ENCODE measurements around the gene ENTHD1.

ENTHD1 gene

DNA sequence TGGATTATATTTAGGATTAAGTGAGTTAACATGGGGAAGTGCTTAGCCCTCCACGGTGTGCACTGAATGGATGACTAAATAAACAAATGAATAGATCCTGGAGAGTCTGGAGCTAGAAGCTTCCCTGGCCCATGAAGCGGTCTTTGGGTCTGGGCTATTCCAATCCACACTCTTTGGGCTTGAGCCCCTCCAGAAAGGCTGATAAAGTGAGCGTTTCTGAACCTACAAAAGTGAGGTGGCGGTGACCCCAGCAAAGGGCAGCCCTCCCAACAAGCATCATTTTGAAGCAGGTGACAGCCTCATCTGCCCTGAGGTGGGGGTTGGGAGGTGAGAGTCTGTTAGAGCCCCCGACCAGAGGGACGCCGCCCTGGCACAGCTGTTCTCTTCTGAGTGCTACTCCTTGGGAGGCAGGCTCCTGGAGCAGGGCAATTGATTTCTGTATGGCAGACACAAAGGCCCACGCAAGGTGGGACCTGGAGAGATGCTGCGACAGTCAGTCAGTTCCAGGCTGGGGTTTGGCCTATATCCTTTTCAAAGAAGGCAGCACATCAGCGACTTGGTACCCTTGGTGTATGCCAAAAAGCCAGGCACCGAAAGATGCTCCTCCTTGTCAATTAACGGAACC, 165.2 kb downstream of the ENTHD1 start:
- no peak for DNase-seq

DNA sequence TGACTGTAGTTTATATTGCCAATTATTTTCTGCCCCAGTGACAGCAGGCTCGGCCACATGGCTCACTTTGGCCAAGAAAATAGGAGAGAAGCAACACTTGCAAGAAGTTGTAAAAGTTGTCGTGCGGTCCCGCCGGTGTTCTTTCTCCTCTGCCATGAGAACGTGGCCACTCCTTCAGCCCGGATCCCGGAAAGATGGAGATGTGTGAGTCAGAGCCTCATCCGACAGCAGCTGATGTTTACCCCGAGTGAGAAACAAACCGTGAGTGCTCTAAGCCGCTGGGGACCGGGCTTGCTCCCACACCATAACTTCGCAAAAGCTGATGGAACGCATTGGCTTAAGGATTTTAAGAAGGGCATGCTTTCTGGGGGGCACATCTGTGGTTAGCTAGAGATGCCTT, 166.0 kb downstream of the ENTHD1 start:
- DNase-seq = no peak

DNA sequence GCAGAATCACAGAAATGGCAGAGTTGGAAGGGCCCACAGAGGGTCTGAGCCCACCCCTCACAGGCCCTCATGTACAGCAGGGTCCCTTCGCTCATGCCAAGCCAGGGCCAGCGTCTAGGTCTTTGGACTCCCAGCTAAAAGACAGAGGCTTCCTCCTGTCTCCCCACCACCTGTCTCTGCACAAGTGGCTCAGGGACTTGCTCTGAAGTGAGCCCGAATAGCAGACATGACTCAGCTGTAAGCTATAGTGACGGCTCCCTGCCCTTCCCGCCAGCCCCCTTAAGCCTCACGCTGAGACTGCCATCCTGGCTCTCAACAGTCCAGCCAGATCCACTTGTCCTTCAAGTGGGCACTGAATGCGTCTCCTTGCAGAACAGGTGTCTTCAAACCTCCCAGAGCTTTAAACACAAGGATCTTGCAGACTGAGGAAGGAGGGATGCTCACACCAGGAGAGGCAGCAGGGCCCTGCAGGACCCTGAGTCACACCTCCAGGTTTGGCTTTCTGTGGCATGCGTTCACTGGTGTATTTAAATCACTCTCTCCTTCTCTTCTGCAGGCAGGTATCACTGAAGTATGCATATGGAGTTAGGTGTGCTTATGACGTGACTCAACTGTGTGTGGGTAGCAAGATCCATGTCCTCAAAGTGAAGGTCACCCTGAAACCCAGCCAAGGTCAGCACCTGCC, 168.1 kb downstream of the ENTHD1 start:
- no peak for DNase-seq

DNA sequence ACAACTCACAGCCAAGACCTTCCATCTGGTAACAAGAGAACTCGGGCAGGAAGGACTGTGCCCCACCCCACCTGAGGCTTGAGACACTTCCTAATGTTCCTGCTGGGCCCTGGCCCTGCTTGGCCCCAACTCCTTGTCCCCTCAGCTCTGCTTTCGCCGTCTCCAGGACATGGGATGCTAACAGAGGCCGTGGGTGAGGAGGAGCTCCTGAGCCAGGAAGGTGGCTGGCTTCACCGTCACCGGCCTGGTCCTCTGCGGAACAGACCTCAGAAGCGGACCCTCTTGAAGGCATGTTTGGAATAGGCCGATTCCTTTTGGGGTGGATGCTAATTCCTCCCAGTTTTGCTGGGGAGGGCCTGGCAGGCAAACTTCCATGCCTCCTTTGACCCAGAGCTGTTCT, 168.7 kb downstream of the ENTHD1 start:
- DNase-seq = no peak

DNA sequence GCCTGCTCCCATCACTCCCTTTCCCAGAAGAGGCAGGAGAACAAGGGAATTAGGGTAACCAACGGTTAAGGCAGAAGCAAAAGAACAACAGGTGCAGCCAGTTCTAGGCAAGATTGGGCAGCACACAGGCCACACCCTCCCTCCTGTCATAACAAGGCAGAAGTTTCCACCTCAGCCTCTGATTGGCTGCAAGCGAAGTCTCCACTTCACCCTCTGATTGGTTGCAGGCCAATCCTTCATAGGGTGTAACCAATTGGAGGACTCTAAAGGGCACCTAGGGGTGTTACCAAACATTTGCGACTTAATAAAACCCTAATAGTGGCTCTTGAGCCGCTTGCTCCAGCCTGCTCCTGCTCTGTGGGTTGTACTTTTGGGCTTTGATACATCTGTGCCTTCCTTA, 169.2 kb downstream of the ENTHD1 start:
- no peak for DNase-seq

DNA sequence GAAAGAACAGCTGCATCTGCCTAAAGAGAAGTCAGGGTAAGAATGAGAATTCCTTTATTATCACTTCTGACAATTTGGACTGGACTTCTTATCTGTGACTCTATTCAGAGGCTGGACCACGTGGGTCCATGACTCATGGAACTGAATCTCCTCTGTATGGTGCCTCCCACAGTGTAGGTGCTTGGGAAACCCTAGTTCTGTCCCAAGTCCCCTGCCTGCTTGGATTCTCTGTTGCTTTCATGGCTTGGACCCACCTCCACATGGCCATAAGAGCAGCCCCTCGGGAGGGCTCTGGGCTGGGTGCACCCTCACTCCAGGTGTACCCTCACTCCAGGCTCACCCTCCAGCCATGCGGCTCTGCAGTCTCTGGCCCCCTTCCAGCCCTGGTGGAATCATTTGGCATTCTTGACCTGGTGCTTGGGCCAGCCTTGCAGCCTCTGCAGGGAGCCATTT, 169.6 kb downstream of the ENTHD1 start:
- DNase-seq = no peak

DNA sequence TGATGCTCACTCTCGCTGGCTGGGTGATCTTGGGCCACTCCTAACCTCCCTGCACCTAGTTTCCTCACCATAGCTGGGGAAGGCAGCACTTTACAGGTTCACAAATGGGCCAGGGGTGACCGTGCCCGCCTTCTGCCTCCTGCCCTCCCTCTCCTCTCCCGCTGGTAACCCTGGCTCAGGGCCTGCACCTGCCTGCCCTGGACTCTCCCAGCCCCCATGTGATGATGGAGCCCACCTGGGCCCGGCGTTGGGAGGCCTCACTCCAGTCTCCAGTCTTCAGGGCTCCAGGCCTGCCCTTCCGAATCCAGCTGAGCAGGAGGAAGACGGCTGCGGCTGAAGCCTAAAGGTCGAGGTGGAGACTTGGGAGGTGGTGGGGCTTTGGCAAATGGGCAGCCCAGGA, 170.1 kb downstream of the ENTHD1 start:
- no peak for DNase-seq

DNA sequence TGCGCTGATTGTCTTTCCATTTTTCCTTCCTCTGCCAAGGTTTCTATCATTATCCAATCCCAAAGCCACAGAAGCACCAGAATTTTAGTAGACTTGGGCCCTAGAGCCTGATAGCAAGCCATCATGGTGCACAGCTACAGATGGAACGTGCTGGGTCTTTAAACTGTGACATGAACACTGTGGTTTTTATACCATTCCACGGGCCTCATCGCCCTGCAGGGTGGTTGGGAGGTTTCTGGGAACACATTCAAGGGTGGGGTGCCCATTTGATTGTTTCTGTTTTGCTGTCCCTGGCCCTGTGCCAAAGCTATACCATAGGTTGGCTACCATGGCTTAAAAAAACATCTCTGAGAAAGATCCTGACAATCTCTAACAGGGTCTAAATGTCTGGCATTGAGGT, 171.1 kb downstream of the ENTHD1 start:
- DNase-seq = no peak

DNA sequence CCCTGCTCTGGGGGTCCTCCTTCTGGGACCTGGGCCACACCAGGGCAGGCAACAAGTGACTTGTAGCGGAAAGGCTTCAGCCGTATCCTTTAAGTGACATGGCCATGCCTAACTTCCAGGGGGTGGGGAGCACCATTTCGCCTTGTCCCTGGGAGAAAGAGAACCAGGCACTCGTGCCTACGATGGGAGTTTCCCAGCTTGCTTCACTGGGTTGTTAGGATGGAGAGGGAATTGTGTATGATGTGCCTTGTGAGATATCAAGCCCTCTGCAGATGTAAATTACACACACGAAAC, 171.6 kb downstream of the ENTHD1 start:
- DNase-seq = no peak

DNA sequence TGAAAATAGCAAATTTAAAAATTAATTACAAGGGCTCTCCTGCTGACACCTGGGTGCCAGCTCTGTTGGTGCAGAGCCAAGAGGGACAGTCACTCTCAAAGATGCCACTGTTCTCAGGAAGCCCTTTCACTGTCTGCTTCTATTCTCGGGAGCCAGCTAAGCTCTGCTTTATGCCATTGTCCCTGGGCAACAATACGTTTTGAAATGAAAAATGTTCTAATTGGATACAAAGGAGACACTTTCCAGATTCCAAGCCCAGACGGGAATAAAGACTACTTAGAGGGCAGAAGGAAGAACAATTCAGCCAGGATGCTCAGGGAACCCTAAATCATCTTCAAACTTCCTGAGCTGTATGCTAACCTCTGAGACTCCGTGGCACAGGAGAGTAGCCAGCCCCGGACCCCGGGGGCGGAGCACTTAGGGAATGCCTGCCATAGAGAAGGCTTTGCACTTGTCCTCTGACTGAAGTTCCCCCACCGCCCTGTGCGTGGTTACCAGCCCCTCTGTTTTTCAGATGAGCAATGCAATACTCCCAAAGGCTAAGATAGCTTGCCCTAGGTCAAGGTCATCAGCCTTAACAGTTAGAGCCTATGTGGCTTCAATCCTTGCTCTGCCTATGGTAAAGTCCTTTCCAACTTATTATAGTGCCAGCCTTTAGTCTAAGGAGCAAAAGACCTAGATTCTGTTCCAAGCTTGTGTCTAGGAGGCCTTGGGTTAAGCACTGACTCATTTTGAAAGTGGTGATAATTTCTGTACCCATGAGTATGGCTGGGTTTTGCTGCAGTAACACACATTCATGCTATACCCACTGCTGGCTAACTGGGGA, 172.1 kb downstream of the ENTHD1 start:
- DNase-seq = no peak

DNA sequence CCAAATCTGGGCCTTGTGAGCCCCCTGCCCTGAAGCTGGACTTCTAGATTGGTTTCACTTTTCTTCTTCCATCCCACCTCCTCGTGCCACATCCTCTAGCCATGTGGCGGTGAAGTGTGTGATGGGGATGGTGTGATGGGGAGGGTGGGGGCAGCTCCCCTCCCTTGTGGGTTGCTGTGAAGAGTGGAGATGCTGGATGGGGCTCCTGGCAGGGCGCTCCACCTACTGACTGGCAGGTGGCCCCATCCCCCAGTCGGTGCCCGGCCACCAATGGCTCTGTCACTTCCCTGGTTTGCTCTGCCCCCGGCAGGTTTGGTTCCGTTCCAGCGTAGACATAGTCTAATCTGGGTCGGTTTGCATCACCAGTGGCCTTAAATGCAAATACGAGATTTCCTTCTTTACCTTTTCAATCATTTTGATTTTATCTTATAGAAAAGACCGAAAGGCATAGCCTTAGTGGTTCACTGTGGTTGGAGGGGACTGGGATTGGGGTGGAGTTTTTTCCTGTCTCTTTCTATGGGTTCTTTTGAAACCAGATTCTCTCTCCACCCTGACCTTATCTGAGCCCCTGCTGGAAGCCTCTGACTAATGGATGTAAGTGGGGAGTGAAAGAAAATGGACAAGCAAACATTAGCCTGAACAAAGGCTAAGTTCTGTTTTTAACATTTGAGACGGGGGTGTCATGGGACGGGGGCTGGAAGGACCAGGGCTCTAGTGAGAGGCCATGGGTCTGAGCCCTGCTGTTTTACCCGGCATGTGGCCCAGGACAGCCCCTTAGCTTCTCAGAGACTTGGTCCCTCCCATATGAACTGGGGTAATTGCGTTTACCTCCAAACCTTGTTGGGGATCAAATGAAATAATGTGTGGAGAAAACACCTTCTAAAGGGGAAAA, 173.8 kb downstream of the ENTHD1 start:
- no peak for DNase-seq

DNA sequence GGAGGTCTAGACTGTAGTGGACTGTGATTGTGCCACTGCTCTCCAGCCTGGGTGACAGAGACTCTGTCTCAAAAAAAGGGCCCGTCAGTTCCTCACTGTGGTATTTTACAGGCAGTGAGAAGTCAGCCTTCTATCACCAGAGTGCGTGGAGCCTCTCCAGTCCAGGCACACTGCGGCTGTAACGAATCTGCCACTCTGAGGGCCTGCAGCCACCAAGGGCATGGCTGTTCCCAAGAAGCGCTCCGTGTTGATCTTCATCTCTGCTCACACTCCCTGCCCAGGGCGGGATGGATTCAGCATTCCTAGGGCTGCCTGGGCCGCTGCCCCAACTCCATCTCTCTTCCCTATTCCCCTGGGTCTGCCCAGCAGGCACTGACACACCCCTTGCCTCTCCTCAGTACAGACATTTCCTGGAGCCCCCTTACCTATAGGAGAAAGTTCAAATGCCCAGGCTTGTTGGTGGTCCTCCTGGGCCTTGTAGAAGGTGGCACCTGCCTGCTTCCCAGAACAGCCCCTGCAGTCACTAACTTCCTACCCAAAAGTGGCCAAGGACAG, 174.6 kb downstream of the ENTHD1 start:
- no peak for DNase-seq

DNA sequence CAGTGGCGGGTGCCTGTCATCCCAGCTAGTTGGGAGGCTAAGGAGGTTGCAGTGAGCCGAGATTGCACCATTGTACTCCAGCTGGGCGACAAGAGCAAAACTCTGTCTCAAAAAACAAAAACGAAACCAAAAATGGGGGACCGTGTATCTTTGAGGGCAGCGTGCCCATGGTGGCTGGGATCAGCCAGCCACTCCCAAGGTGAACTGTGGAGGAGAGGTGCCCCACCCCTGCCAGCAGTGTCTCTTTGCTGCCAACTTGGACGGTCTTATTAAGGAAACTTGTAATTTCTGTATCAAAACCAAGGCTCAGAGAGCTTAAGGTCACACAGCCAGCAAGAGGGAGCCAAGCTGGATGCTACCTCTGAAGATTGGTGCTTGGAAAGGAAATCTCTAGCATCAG, 175.4 kb downstream of the ENTHD1 start:
- no peak for DNase-seq

DNA sequence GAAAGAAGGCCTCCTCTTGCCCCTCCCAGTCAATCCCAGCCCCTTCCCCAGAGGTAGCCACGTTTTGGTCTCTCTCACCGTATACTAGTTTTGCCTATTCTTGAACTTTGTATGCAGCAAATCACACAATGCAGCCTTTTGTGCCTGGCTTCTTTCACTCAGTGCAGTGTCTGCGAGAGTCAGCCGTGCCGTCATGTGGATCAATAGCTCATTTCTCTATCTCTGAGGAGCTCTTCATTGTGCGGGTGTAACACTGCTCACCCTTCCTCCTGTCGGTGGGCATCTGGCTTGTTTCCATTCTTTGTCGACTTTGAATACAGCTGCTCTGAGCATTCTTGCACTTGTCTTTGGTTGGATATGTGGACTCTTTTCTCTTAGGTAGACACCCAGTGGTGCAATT, 176.5 kb downstream of the ENTHD1 start:
- DNase-seq = no peak

DNA sequence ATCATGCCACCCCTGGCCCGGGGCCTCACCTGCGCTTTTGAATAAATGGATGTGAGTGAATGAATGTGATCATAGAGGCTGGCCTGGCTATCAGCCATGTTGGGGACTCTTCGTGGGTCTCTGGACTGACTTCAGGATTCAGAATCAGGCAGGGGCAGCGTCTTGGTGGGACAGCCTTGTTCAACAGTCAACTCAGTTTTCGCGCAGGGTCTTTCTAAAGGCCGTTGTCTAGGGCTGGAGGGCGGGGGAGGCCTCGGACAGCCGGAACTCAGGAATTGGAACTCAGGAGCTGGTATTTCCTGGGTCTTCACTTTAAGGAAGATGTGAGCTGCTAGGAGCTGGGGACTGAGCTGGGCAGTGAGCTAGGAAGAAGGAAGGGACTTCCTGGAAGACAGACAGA, 177.0 kb downstream of the ENTHD1 start:
- DNase-seq = no peak

DNA sequence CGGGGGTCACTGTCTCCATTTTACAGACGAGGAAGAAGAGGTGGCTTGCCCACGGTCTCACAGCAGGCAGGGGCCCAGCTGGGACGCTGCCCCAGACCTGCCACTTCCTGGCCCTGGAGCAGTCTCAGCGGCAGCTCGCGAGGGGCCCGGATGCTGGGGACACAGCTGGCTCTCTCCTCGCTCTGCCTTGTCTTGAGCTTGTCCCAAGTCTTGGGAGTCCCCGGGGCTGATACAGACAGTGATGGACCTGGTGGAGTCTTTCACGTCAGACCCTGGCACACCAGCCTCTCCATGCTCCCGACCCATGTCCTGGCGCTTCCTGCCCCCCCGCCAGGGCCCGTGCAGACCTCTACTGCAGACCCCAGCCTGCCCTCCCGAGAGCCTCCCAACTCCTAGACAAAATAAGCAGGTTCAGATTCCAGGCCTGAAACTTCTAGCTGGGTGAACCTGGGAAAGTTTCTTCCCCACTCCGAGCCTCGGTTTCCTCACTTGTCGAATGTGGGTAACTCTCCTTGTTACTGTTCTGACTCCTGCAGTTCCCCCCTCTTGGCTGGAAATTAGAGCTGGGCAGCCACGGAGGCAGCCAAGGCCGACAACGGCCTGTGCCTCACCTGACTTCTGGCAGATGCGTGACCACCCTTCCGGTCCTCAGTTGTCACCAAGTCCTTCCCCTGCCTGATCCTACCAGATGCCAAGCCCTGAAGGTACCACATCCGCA, 177.6 kb downstream of the ENTHD1 start:
- no peak for DNase-seq

DNA sequence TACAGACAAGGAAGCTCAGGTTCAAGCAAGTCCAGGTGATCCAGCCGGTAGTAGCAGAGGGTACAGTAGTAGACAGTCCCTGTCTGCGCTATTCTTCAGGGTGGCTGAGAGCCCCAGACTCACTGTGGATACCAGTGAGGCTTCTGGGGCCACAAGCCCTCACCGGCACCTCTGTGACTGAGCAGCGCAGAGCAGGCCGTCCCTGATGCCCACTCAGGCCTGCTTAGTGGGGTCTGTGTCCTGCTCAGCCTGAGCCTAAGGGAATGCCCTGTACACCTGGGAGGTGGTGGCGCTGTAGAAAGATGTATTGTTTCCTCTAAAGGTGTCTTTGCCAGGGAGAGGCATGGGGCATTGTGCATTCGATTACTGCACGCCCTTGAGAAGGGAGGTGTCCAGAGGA, 179.2 kb downstream of the ENTHD1 start:
- DNase-seq = no peak

DNA sequence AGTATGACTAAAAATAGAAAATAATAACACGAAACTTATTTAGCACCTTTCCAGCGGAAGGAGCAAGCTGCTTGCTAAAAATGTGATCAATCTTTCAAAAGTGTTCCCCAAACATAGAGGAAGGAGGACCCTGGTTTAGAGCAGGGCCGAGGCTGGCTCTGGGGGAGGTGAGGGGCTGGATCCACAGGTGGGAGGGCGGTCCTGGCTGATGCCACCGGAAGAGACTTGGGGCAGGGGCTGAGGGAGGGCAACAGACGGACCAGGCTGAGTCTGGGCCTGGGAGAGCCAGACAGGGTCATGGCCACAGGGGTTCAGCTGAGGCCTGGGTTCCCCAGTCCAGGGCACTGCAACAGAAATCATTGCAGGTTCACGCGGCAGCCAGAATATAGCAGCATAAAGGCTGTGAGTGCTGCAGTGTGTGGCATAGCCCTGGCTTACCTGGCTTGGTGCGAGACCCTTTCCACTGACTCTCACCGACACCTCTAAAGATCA, 179.7 kb downstream of the ENTHD1 start:
- DNase-seq = no peak

DNA sequence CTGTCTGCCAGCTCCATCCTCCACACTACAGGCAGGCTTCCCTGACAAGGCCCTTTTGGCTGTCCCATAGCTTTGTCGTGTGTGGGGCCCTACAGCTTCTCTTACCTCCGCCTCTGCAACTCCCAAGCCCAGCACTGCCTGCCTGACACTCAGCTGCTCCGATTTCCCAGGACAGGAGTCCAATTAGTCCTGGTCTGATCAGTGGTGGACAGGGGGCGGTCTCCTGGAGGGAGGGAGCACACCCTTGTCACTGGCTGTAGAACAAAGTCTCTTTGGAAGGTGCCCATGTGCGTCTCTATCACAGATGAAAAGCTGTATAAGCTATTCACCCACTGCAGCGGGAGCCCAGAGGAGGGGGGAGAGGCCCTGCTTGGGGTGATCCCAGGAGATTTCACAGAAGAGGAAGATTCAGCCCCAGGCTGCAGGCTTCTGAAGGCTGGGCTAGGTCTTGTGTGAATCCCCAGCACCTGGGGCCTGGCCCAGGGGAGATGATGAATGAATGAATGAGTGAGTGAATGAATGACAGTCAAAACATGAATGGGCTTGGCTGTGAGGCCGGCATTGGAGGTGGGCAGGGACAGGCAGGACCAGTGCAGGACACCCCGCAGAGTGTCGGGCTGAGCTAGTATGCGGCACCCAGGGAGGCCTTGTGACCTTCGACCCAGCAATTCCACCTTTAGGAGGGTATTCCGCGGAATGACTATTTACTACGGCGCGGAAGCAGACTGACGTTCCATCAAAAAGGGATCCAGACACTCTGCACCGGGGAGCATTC, 180.6 kb downstream of the ENTHD1 start:
- DNase-seq = no peak

DNA sequence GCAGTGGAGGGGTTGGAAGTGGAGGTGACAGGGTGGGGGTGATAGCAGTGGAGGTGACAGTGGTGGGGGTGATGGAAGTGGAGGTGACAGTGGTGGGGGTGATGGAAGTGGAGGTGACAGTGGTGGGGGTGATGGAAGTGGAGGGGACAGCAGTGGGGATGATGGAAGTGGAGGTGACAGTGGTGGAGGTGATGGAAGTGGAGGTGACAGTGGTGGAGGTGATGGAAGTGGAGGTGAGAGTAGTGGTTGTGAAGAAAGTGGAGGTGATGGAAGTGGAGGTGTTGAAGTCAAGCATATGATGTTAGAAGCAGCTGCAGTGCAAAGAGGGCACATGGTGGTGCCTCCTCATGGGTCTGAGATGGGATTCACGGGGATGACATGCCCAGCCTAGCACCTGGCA, 181.5 kb downstream of the ENTHD1 start:
- no peak for DNase-seq
